Measurements from ENCODE around the gene FCRLB. TPM values are rescaled to one million over a fixed set of nuclear protein-coding genes. Genes with fewer than 3 reads are reported as not detected.
A peak's percentile ranks its signal among the peaks of the same experiment; 100 is the strongest.

FCRLB gene
- polyA plus RNA-seq, 3 donors from 2014 or later: 6.7 to 14.6 (median 10.6) TPM

- Mint-ChIP-seq H3K27ac (peak overlapping the region; percentile 93 to 98 (median 97)), H3K36me3 (no peaks in the 10 kb centered on the region), H3K9me3 (no peaks in the 10 kb centered on the region), H3K4me3 (peak overlapping the region; percentile 93 to 99 (median 98)), H3K4me1 (peaks cover 59 to 77% of the 10 kb centered on the region in 2 donors), H3K27me3 (ENCODE audit: low read depth in 3 of 3) (peaks cover 6 to 19% (median 13%) of the 10 kb centered on the region in 3 donors)
- DNase-seq: peak; percentile 53 to 57 (median 53)
These were observed 4.6 kb downstream of the FCRLB start for GRCh38 chr1:161725908-161726472.

- Mint-ChIP-seq H3K36me3 (no peaks in the 10 kb centered on the region), H3K27ac (peak overlapping the region; percentile 93 to 99 (median 98)), H3K4me1 (peaks cover 59 to 77% of the 10 kb centered on the region in 2 donors), H3K4me3 (peak overlapping the region; percentile 93 to 99 (median 98)), H3K9me3 (no peaks in the 10 kb centered on the region), H3K27me3 (ENCODE audit: low read depth in 3 of 3) (peaks cover 7 to 20% (median 13%) of the 10 kb centered on the region in 3 donors)
- peak; percentile 86 to 91 (median 88) for DNase-seq
These were observed 5.3 kb downstream of the FCRLB start for GRCh38 chr1:161726473-161727255.

GRCh38 chr1:161727256-161727924 is 6.0 kb downstream of the FCRLB start:
- Mint-ChIP-seq H3K4me3 (peak overlapping the region; percentile 93 to 99 (median 98)), H3K9me3 (no peaks in the 10 kb centered on the region), H3K4me1 (peaks cover 55 to 70% of the 10 kb centered on the region in 2 donors), H3K36me3 (no peaks in the 10 kb centered on the region), H3K27ac (peak overlapping the region; percentile 93 to 99 (median 98)), H3K27me3 (ENCODE audit: low read depth in 3 of 3) (peaks cover 7 to 21% (median 13%) of the 10 kb centered on the region in 3 donors)
- peak; percentile 74 to 79 (median 75) for DNase-seq

- peaks cover 7 to 21% (median 13%) of the 10 kb centered on the region in 3 donors for H3K27me3 Mint-ChIP-seq (ENCODE audit: low read depth in 3 of 3)
- peak overlapping the region; percentile 93 to 99 (median 98) for H3K4me3 Mint-ChIP-seq
These were observed 7.3 kb downstream of the FCRLB start for GRCh38 chr1:161728376-161729226.

GRCh38 chr1:161730050-161730564 is 8.8 kb downstream of the FCRLB start:
- Mint-ChIP-seq H3K27ac (peak overlapping the region in 5 of 6 donors; percentile 8 to 86 (median 75)), H3K27me3 (ENCODE audit: low read depth in 3 of 3) (peaks cover 5 to 21% (median 11%) of the 10 kb centered on the region in 3 donors), H3K4me1 (peaks cover 46 to 56% of the 10 kb centered on the region in 2 donors), H3K9me3 (no peaks in the 10 kb centered on the region), H3K36me3 (no peaks in the 10 kb centered on the region), H3K4me3 (peak overlapping the region in 3 of 5 donors; percentile 24 to 62 (median 31))
- DNase-seq: peak in 1 of 3 donors; percentile 19

More at GRCh38 chr1:161728376-161729226, 7.3 kb downstream of the FCRLB start:
- H3K27ac Mint-ChIP-seq: peak overlapping the region; percentile 61 to 99 (median 95)
- peaks cover 55 to 69% of the 10 kb centered on the region in 2 donors for H3K4me1 Mint-ChIP-seq
- no peaks in the 10 kb centered on the region for H3K36me3 Mint-ChIP-seq
- no peak for DNase-seq
- no peaks in the 10 kb centered on the region for H3K9me3 Mint-ChIP-seq

- H3K9me3 Mint-ChIP-seq: no peaks in the 10 kb centered on the region
- H3K27me3 Mint-ChIP-seq (ENCODE audit: low read depth in 3 of 3): peaks cover 5 to 19% (median 8%) of the 10 kb centered on the region in 3 donors
- peaks cover 35 to 47% of the 10 kb centered on the region in 2 donors for H3K4me1 Mint-ChIP-seq
- peak overlapping the region in 1 of 5 donors; percentile 19 for H3K4me3 Mint-ChIP-seq
- peak overlapping the region in 3 of 6 donors; percentile 39 to 77 (median 74) for H3K27ac Mint-ChIP-seq
- DNase-seq: no peak
- no peaks in the 10 kb centered on the region for H3K36me3 Mint-ChIP-seq
These were observed 9.9 kb downstream of the FCRLB start for GRCh38 chr1:161731241-161731640.

- no peaks in the 10 kb centered on the region for H3K9me3 Mint-ChIP-seq
- no peak for DNase-seq
- H3K4me3 Mint-ChIP-seq: no peak overlapping the region
- no peaks in the 10 kb centered on the region for H3K36me3 Mint-ChIP-seq
- H3K4me1 Mint-ChIP-seq: peaks cover 36 to 52% of the 10 kb centered on the region in 2 donors
- no peak overlapping the region for H3K27ac Mint-ChIP-seq
- peaks cover 4 to 11% (median 5%) of the 10 kb centered on the region in 3 donors for H3K27me3 Mint-ChIP-seq (ENCODE audit: low read depth in 3 of 3)
These were observed 10.8 kb downstream of the FCRLB start for GRCh38 chr1:161731981-161732718.

- no peak overlapping the region for H3K27ac Mint-ChIP-seq
- peaks cover 35 to 51% of the 10 kb centered on the region in 2 donors for H3K4me1 Mint-ChIP-seq
- peaks cover 0 to 4% (median 1%) of the 10 kb centered on the region in 3 donors for H3K27me3 Mint-ChIP-seq (ENCODE audit: low read depth in 3 of 3)
- H3K4me3 Mint-ChIP-seq: no peak overlapping the region
- no peak for DNase-seq
- no peaks in the 10 kb centered on the region for H3K36me3 Mint-ChIP-seq
- no peaks in the 10 kb centered on the region for H3K9me3 Mint-ChIP-seq
These were observed 12.2 kb downstream of the FCRLB start for GRCh38 chr1:161733526-161733925.

- no peak for DNase-seq
- no peaks in the 10 kb centered on the region for H3K36me3 Mint-ChIP-seq
- H3K4me1 Mint-ChIP-seq: peaks cover 36 to 51% of the 10 kb centered on the region in 2 donors
- no peak overlapping the region for H3K4me3 Mint-ChIP-seq
- peak overlapping the region in 3 of 6 donors; percentile 5 to 25 (median 8) for H3K27ac Mint-ChIP-seq
- peaks cover 2 to 10% (median 3%) of the 10 kb centered on the region in 3 donors for H3K27me3 Mint-ChIP-seq (ENCODE audit: low read depth in 3 of 3)
- H3K9me3 Mint-ChIP-seq: no peaks in the 10 kb centered on the region
These were observed 14.5 kb downstream of the FCRLB start for GRCh38 chr1:161735837-161736236.

- Mint-ChIP-seq H3K27ac (peak overlapping the region in 3 of 6 donors; percentile 40 to 67 (median 46)), H3K36me3 (no peaks in the 10 kb centered on the region), H3K9me3 (no peaks in the 10 kb centered on the region), H3K27me3 (ENCODE audit: low read depth in 3 of 3) (peaks cover 2 to 9% (median 2%) of the 10 kb centered on the region in 3 donors), H3K4me1 (peaks cover 42 to 51% of the 10 kb centered on the region in 2 donors), H3K4me3 (no peak overlapping the region)
- DNase-seq: no peak
These were observed 15.1 kb downstream of the FCRLB start for GRCh38 chr1:161736335-161736969.

- Mint-ChIP-seq H3K4me1 (peaks cover 42 to 51% of the 10 kb centered on the region in 2 donors), H3K4me3 (no peak overlapping the region), H3K9me3 (no peaks in the 10 kb centered on the region), H3K27ac (peak overlapping the region in 3 of 6 donors; percentile 46 to 71 (median 62)), H3K27me3 (ENCODE audit: low read depth in 3 of 3) (peaks cover 2 to 7% (median 2%) of the 10 kb centered on the region in 3 donors), H3K36me3 (no peaks in the 10 kb centered on the region)
- DNase-seq: no peak
These were observed 16.3 kb downstream of the FCRLB start for GRCh38 chr1:161737625-161738024.

All from immature natural killer cell (primary cell).